Esophagus (tissue), 2 donors: ENCODE measurements around the gene LCE7A. TPM values are rescaled to one million over a fixed set of nuclear protein-coding genes. Genes with fewer than 3 reads are reported as not detected.

Experiments used
- H3K27ac ChIP-seq, 2 donors: one replicate each; pipeline ENCODE4 v1.5.1; 2013; ENCODE audit warnings: low read depth in 2 of 2, mild to moderate bottlenecking in 2 of 2, inconsistent platforms in 1 of 2, low read length in 1 of 2, moderate library complexity in 1 of 2
- H3K27me3 ChIP-seq, 2 donors: one replicate each; pipeline ENCODE4 v1.6.1; 2013; ENCODE audit warnings: low read length in 2 of 2, control low read depth in 1 of 2, mild to moderate bottlenecking in 1 of 2; ENCODE audit not compliant: insufficient read depth in 2 of 2, control insufficient read depth in 1 of 2
- H3K36me3 ChIP-seq, 2 donors: one replicate each; pipeline ENCODE4 v1.6.1; 2013; ENCODE audit warnings: low read length in 1 of 2; ENCODE audit not compliant: control insufficient read depth in 2 of 2, insufficient read depth in 2 of 2
- H3K4me1 ChIP-seq, 2 donors: one replicate each; pipeline ENCODE4 v1.6.1; 2013; ENCODE audit warnings: low read length in 1 of 2; ENCODE audit not compliant: control insufficient read depth in 2 of 2, insufficient read depth in 2 of 2
- H3K4me3 ChIP-seq, 2 donors: one replicate each; pipeline ENCODE4 v1.5.1; 2013; ENCODE audit warnings: low read length in 2 of 2, mild to moderate bottlenecking in 2 of 2, low read depth in 1 of 2, moderate library complexity in 1 of 2
- H3K9me3 ChIP-seq, 2 donors: one replicate each; pipeline ENCODE4 v1.6.1; 2013; ENCODE audit warnings: mild to moderate bottlenecking in 2 of 2, low read depth in 1 of 2, low read length in 1 of 2, moderate library complexity in 1 of 2; ENCODE audit not compliant: control insufficient read depth in 2 of 2, insufficient read depth in 1 of 2
- WGBS, 2 donors: extraction: QIAGEN DNeasy Blood & Tissue Kit; methylation state at CpG; one replicate each; pipeline ENCODE4 v1.1.7; 2013; 5-methylcytosine and 5-hydroxymethylcytosine counted together
- polyA plus RNA-seq, 2 donors: library from polyadenylated mRNA; stranded (reverse); fragments of 200-250 nt; gene quantifications; one replicate each; pipeline ENCODE4 v1.2.3, GENCODE V29; 2013
- donor health status: healthy with polysubstance abuse.
- donor health status: Bipolar disorder and iron deficiency.

The LCE7A gene, protein sequence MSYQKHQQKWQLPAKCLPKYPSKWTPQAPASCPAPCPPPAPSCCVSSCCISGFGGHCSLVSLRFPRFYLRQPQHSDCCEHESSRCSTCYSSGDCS
- not detected for polyA plus RNA-seq

DNA sequence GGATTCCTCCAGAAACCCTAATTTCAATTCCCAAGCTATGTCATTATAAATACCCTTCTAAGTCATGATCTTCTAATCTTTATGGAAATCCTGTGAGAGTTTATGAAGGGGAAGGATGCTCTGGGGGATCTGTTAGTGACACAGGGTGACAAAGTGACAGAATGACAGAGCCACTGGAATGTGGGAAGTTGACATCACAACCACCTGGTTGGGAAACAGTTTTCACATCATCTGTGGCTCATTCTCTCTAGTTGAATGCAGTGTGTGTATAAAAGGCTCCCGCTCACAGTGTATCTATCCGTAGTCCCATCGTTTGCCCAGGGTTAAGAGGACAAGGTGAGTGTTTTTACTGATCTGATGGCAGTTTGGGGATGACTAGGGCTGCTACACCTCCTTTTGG lies at the start of gene LCE7A:
TSS of gene LCE7A (plus strand) at position 301 of the 400 bp plus-strand sequence. CDS start 702 bp downstream, outside the sequence.
- WGBS, 2 donors = 88 to 93% methylated on average over 3 of the region's 3 CpGs
- Histone ChIP-seq H3K4me1 (peaks cover 0 to 1% of the 10 kb centered on the region in 2 donors), H3K27me3 (no peaks in the 10 kb centered on the region), H3K27ac (no peak within 1 kb of the TSS), H3K9me3 (no peaks in the 10 kb centered on the region), H3K4me3 (no peak within 1 kb of the TSS), H3K36me3 (no peaks in the 10 kb centered on the region)

DNA sequence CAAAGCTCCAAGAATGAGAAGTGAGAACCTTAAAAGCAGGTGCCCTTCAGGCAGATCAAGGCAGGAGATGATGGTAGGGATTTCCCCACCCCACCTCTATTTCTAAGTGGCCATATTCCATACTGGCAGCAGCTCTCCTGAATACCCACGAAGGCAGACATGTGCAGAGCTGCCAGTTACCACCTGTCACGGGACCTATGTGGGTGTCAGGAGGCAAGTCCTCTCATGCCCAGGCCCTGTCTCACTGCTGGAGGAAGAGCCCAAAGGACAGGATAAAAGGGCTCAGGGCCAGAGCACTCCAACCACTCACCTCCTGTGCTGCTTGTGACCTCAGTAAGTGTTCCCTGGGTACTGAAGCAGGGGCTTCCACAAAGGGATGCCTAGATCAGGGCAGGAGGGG lies 48.7 kb upstream of the LCE7A start:
- no peaks in the 10 kb centered on the region for H3K9me3 ChIP-seq
- H3K4me1 ChIP-seq = peaks cover 3 to 12% of the 10 kb centered on the region in 2 donors
- 46 to 68% methylated on average over 2 of the region's 2 CpGs for WGBS, 2 donors
- no peaks in the 10 kb centered on the region for H3K36me3 ChIP-seq
- H3K4me3 ChIP-seq = no peak overlapping the region
- H3K27ac ChIP-seq = no peak overlapping the region
- H3K27me3 ChIP-seq = no peaks in the 10 kb centered on the region

DNA sequence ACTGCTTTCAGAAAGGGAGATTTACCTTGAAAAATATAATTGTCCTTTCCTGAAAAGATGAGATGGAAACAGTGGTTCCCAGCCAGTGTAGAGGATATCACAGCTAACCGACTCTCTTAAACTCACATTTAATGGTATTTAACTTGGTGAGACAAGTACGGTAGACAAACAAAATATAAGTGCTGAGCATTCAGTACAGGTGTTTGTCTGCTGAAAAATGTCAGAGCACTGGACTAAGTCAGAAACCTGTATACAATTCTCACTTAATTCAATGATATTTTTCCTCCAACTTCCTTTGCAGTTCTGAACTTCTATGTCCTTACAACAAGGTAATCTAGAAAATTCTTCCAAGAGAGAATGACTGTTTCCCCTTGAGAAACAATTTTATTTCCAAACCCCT lies 48.1 kb upstream of the LCE7A start, which contains the start of gene LCE1B:
TSS of gene LCE1B (plus strand) at position 301 of the 400 bp plus-strand sequence. CDS start 476 bp downstream, outside the sequence.
- no peak within 1 kb of the TSS for H3K4me3 ChIP-seq
- H3K27ac ChIP-seq = no peak within 1 kb of the TSS
- H3K36me3 ChIP-seq = no peaks in the 10 kb centered on the region
- H3K9me3 ChIP-seq = no peaks in the 10 kb centered on the region
- H3K4me1 ChIP-seq = peaks cover 0 to 7% of the 10 kb centered on the region in 2 donors
- no peaks in the 10 kb centered on the region for H3K27me3 ChIP-seq
- WGBS, 2 donors = 78 to 84% methylated on average over 2 of the region's 2 CpGs

DNA sequence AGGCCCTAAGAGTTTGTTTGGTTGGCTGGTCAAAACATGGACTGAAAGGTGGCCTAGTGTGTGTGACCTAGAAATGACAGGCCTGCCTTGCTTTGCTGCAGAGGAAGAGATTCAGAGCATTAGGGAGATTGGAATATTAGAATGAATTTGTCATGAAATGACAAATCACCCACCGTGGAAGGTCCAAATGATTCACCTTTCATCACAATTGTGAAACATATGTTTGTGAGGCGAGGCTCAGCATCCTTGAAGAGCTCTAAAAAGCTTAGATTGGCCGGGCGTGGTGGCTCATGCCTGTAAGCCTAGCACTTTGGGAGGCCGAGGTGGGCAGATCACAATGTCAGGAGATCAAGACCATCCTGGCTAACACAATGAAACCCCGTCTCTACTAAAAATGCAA lies 42.5 kb upstream of the LCE7A start:
- H3K4me3 ChIP-seq = no peak overlapping the region
- no peaks in the 10 kb centered on the region for H3K9me3 ChIP-seq
- no peaks in the 10 kb centered on the region for H3K27me3 ChIP-seq
- H3K4me1 ChIP-seq = no peaks in the 10 kb centered on the region
- 62 to 71% methylated on average over 6 of the region's 6 CpGs for WGBS, 2 donors
- no peak overlapping the region for H3K27ac ChIP-seq
- no peaks in the 10 kb centered on the region for H3K36me3 ChIP-seq

DNA sequence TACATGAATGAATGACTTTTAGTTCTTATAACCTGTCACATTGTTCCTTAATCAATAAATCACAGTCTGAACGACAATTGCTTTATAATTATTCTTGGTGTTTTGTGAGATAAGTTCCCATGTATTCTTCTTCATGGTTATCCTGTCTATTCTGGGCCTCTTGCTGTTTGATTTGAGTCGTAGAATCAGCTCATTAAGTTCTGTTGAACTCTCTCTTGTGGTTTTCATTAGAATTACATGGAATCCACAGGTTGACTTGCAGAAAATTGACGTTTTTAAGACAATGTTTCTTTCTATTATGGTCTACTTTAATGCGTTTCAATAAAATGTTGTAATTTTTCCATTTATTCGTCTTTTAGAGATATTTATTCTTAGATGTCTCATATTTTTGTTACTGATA lies 36.5 kb upstream of the LCE7A start:
- Histone ChIP-seq H3K27me3 (no peaks in the 10 kb centered on the region), H3K27ac (no peak overlapping the region), H3K9me3 (no peaks in the 10 kb centered on the region), H3K36me3 (no peaks in the 10 kb centered on the region), H3K4me3 (no peak overlapping the region), H3K4me1 (peaks cover 0 to 2% of the 10 kb centered on the region in 2 donors)
- WGBS, 2 donors = 45 to 57% methylated on average over 5 of the region's 5 CpGs

DNA sequence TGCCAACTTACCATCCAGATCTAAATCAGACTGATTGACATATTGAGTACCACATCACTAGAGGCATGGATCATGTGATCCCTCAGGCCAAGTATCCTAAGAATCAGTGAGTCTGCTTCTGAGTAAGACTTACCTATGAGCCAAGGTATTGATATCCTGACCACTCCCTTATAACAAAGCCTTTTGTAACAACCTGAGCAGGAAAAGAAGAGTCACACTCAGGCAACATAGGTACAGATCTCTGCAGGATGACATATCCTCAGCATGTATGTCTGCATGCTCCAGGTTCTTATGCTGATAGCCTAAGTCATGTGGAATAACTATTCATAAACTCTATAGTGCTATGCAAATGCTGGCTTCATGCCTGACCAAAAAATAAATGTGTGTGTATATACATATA lies 34.8 kb upstream of the LCE7A start:
- Histone ChIP-seq H3K27me3 (no peaks in the 10 kb centered on the region), H3K4me3 (no peak overlapping the region), H3K36me3 (no peaks in the 10 kb centered on the region), H3K27ac (no peak overlapping the region), H3K4me1 (peaks cover 0 to 2% of the 10 kb centered on the region in 2 donors), H3K9me3 (no peaks in the 10 kb centered on the region)

DNA sequence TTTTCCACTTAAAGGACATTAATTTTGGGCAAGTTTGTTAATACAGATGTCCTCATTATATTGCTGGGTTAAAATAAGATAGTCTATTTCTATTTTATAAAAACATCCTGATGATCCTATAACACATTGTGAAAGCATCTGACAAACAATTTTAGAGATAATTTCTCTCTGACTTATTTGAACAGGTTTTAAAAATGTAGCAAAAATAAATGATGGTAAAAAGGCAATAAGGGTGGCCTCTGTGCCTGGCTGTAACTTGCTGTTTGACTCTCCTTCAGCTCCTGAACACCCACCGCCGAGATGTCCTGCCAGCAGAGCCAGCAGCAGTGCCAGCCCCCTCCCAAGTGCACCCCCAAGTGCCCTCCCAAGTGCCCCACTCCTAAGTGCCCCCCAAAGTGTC lies 32.6 kb upstream of the LCE7A start, which contains the start of gene LCE1A:
TSS of gene LCE1A (plus strand) at position 301 of the 400 bp plus-strand sequence. CDS start at position 301, 0 bp downstream.
- Histone ChIP-seq H3K4me3 (no peak within 1 kb of the TSS), H3K36me3 (no peaks in the 10 kb centered on the region), H3K4me1 (peaks cover 0 to 2% of the 10 kb centered on the region in 2 donors), H3K27ac (no peak within 1 kb of the TSS), H3K9me3 (no peaks in the 10 kb centered on the region), H3K27me3 (no peaks in the 10 kb centered on the region)
- WGBS, 2 donors = 81 to 87% methylated on average over 2 of the region's 2 CpGs

DNA sequence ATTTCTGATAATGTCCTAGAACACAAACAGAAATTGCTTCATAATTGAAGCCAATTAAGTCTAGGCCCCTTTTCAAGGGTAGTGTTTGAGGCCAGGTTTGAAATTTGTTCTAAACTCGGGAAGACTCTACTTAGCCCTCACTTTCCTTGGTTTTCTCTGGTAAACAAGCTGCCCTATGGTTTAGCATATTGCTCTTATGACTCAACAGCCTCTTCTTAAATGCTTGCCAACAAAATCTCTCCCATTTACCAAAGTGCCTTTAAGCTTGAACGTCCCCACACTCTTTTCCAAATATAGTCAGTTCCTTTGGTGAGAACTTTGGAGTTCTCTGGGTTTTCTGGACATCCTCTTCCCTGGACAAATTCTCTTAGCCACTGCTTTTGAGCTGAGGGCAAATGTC lies 22.9 kb upstream of the LCE7A start:
- Histone ChIP-seq H3K4me1 (no peaks in the 10 kb centered on the region), H3K27ac (no peak overlapping the region), H3K27me3 (no peaks in the 10 kb centered on the region), H3K36me3 (no peaks in the 10 kb centered on the region), H3K9me3 (no peaks in the 10 kb centered on the region), H3K4me3 (no peak overlapping the region)
- WGBS, 2 donors = 38 to 43% methylated on average over 2 of the region's 2 CpGs

DNA sequence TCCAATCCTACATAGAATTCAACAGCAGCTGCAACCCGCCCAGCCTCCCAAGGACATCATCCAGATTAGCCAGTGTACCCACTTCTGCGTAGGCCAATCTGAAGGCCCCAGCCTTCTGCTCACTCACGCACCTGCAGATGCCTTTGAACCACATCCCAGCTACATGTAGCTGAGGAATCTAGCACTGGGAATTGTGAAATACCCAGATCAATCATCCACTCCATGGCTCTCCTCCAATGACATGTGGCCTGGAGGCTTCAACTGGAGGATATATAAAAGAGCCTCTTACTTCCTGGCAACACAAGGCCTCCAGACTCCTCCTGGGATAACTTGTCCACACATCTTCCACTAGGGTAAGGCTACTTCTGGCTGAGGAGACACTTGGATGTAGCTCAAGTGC lies 17.2 kb upstream of the LCE7A start, which contains the start of gene LCE6A:
TSS of gene LCE6A (plus strand) at position 301 of the 400 bp plus-strand sequence. CDS start 665 bp downstream, outside the sequence.
- 58 to 72% methylated on average over 3 of the region's 3 CpGs for whole genome bisulfite sequencing, 2 donors
- Histone ChIP-seq H3K4me1 (no peaks in the 10 kb centered on the region), H3K27me3 (no peaks in the 10 kb centered on the region), H3K36me3 (no peaks in the 10 kb centered on the region), H3K4me3 (no peak within 1 kb of the TSS), H3K27ac (no peak within 1 kb of the TSS), H3K9me3 (no peaks in the 10 kb centered on the region)

DNA sequence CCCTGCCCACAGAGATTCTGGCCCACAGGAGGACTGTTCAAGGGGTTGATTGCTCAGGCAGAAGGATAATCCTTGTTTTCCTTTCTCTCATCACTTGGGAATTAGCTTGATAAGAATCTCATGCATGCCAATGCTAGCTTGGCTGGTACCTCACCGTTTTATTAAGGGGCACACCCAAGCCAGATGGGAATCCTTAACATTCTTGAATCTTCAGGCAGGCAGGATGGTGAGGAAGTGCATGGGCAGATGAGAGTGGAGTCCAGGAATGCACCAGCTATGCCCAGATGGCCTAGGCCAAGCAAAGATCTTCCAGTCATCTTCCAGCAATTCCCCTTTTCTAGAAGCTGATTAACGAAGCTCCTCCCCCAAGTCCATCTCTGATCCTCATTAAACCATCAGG lies 4.1 kb upstream of the LCE7A start:
- Histone ChIP-seq H3K4me1 (no peaks in the 10 kb centered on the region), H3K27me3 (no peaks in the 10 kb centered on the region)
- 42 to 54% methylated on average over 2 of the region's 2 CpGs for WGBS, 2 donors

More for the DNA sequence above, 4.1 kb upstream of the LCE7A start:
- Histone ChIP-seq H3K36me3 (no peaks in the 10 kb centered on the region), H3K27ac (no peak overlapping the region), H3K9me3 (no peaks in the 10 kb centered on the region), H3K4me3 (no peak overlapping the region)
